HG03442 (cell line): ENCODE measurements around the gene RPL7A.
A peak's percentile ranks its signal among the peaks of the same experiment; 100 is the strongest.

Experiments
- ATAC-seq: cut with Tn5 transposase; IDR thresholded peaks from one replicate; pipeline ENCODE4 v1.9.1; 2021; ENCODE audit warnings: mild to moderate bottlenecking, moderate library complexity; ENCODE audit not compliant: unreplicated experiment

The RPL7A gene

GRCh38 chr9:133346021-133346785, 1.8 kb upstream of the RPL7A start:
- no peak for ATAC-seq

GRCh38 chr9:133347515-133347984, 468 bp upstream of the RPL7A start:
- peak; percentile 16 for ATAC-seq

GRCh38 chr9:133348718-133349573, 928 bp downstream of the RPL7A start:
- ATAC-seq, result no peak

- no peak for ATAC-seq
These were observed 2.1 kb downstream of the RPL7A start for GRCh38 chr9:133349965-133350616.

- no peak for ATAC-seq
These were observed 3.5 kb downstream of the RPL7A start for GRCh38 chr9:133351526-133351907.

GRCh38 chr9:133351908-133352634, 4.1 kb downstream of the RPL7A start:
- no peak for ATAC-seq

- no peak for ATAC-seq
These were observed 4.8 kb downstream of the RPL7A start for GRCh38 chr9:133352635-133353340.

- ATAC-seq, result no peak
These were observed 5.5 kb downstream of the RPL7A start for GRCh38 chr9:133353548-133353947.

GRCh38 chr9:133354766-133355165, 6.7 kb downstream of the RPL7A start:
- ATAC-seq, result no peak

GRCh38 chr9:133355881-133356357, 7.9 kb downstream of the RPL7A start:
- peak; percentile 27 for ATAC-seq

GRCh38 chr9:133356391-133357091, 8.5 kb downstream of the RPL7A start, which contains the start of the genes SURF1 and SURF2:
Gene SURF1 (minus strand): TSS chr9:133356487. CDS start chr9:133356453, 34 bp downstream.
Gene SURF2 (plus strand): TSS chr9:133356550. CDS start chr9:133356593, 43 bp downstream.
- peak; percentile 45 for ATAC-seq

GRCh38 chr9:133357656-133358055, 9.6 kb downstream of the RPL7A start:
- no peak for ATAC-seq

- ATAC-seq, result no peak
These were observed 11.6 kb downstream of the RPL7A start for GRCh38 chr9:133359399-133360175.

- no peak for ATAC-seq
These were observed 12.7 kb downstream of the RPL7A start for GRCh38 chr9:133360400-133361393.

GRCh38 chr9:133361507-133362092, 13.6 kb downstream of the RPL7A start:
- ATAC-seq, result no peak

- no peak for ATAC-seq
These were observed 14.5 kb downstream of the RPL7A start for GRCh38 chr9:133362359-133363044.
